ENCODE data around the gene MUL1. TPM values are rescaled to one million over a fixed set of nuclear protein-coding genes. Genes with fewer than 3 reads are reported as not detected.

Gene MUL1
- 9.7 and 12.0 TPM in 2 replicates for total RNA-seq (2014; rRNA removed; shearing (Covaris generic))
- 12.6 and 18.1 TPM in 2 replicates for polyA plus RNA-seq (2014; cell fraction: nucleus; rRNA removed)

- DNase-seq (ENCODE audit: extremely low read depth, low read depth) = peak; percentile 83
Observed at GRCh38 chr1:20507564-20508410, at the start of gene MUL1. Gene MUL1, minus strand, starts transcription at chr1:20508151. Its CDS starts 127 bp downstream, at chr1:20508024.

- DNase-seq (ENCODE audit: extremely low read depth, low read depth) = no peak
Observed at GRCh38 chr1:20555758-20556120, 47.8 kb upstream of the MUL1 start.

- DNase-seq (ENCODE audit: extremely low read depth, low read depth) = no peak
Observed at GRCh38 chr1:20555025-20555757, 47.2 kb upstream of the MUL1 start.

- no peak for DNase-seq (ENCODE audit: extremely low read depth, low read depth)
Observed at GRCh38 chr1:20552728-20553445, 44.9 kb upstream of the MUL1 start.

GRCh38 chr1:20551945-20552727 is 44.2 kb upstream of the MUL1 start, which contains the start of gene FAM43B:
Gene FAM43B, plus strand, starts transcription at chr1:20552573. Its CDS starts 401 bp downstream, at chr1:20552974.
- no peak for DNase-seq (ENCODE audit: extremely low read depth, low read depth)

- DNase-seq (ENCODE audit: extremely low read depth, low read depth) = no peak
Observed at GRCh38 chr1:20551161-20551560, 43.2 kb upstream of the MUL1 start.

GRCh38 chr1:20546637-20547036 is 38.7 kb upstream of the MUL1 start:
- no peak for DNase-seq (ENCODE audit: extremely low read depth, low read depth)

- no peak for DNase-seq (ENCODE audit: extremely low read depth, low read depth)
Observed at GRCh38 chr1:20540281-20540680, 32.3 kb upstream of the MUL1 start.

- no peak for DNase-seq (ENCODE audit: extremely low read depth, low read depth)
Observed at GRCh38 chr1:20538760-20539551, 31.0 kb upstream of the MUL1 start.

- DNase-seq (ENCODE audit: extremely low read depth, low read depth) = no peak
Observed at GRCh38 chr1:20538227-20538626, 30.3 kb upstream of the MUL1 start.

- no peak for DNase-seq (ENCODE audit: extremely low read depth, low read depth)
Observed at GRCh38 chr1:20534659-20535417, 26.9 kb upstream of the MUL1 start.

GRCh38 chr1:20533635-20534034 is 25.7 kb upstream of the MUL1 start:
- no peak for DNase-seq (ENCODE audit: extremely low read depth, low read depth)

GRCh38 chr1:20530901-20531300 is 22.9 kb upstream of the MUL1 start:
- no peak for DNase-seq (ENCODE audit: extremely low read depth, low read depth)

GRCh38 chr1:20530306-20530705 is 22.4 kb upstream of the MUL1 start:
- DNase-seq (ENCODE audit: extremely low read depth, low read depth) = no peak

- DNase-seq (ENCODE audit: extremely low read depth, low read depth) = no peak
Observed at GRCh38 chr1:20528221-20528620, 20.3 kb upstream of the MUL1 start.

- no peak for DNase-seq (ENCODE audit: extremely low read depth, low read depth)
Observed at GRCh38 chr1:20526267-20526666, 18.3 kb upstream of the MUL1 start.

GRCh38 chr1:20521960-20522861 is 14.3 kb upstream of the MUL1 start:
- peak; percentile 61 for DNase-seq (ENCODE audit: extremely low read depth, low read depth)

Data from NCI-H460 (cell line).